ENCODE measurements around the gene TWSG1. TPM values are rescaled to one million over a fixed set of nuclear protein-coding genes. Genes with fewer than 3 reads are reported as not detected.

The TWSG1 gene
- total and polyA plus RNA-seq, 2 of the 13 experiments (the other 11 are each of a cell fraction or from before 2014, with no cell fraction given): 6.6 to 9.4 TPM

GRCh38 chr18:9446839-9447238 lies 112.3 kb downstream of the TWSG1 start (continued):
- TF ChIP-seq ELF4 (CRISPR knock-in tag; IDR thresholded peaks at IDR 0.05; ENCODE audit: borderline replicate concordance) (no peak), ZSCAN22 (CRISPR knock-in tag; IDR thresholded peaks at IDR 0.05) (no peak), ZNF75D (CRISPR knock-in tag; IDR thresholded peaks at IDR 0.05; ENCODE audit: borderline replicate concordance) (no peak), ZMAT5 (CRISPR knock-in tag; IDR thresholded peaks at IDR 0.05; ENCODE audit: borderline replicate concordance, low read depth) (no peak), ZMYM3 (CRISPR knock-in tag; IDR thresholded peaks at IDR 0.05) (no peak), ZSCAN20 (CRISPR knock-in tag; IDR thresholded peaks at IDR 0.05; ENCODE audit: borderline replicate concordance) (no peak), YY1 (IDR thresholded peaks at IDR 0.05; ENCODE audit: insufficient read depth, insufficient replicate concordance, low read depth, low read length) (no peak), ZNF468 (CRISPR knock-in tag; IDR thresholded peaks at IDR 0.05) (no peak), DPF2 (CRISPR knock-in tag; IDR thresholded peaks at IDR 0.05; ENCODE audit: borderline replicate concordance, low read depth) (no peak)

- BruUV-seq (replicated peaks): no TSS peak
- intact Hi-C loops (cut with micrococcal nuclease; ENCODE audit: unreplicated experiment) (no loop called here), in situ Hi-C loops (cut with HindIII; ENCODE audit: extremely low pct_ligation_motif_present, low pct_unique_long_range_greater_than_20kb) (no loop called here)
- Histone ChIP-seq H3K4me1 (ENCODE audit: insufficient read depth, low read length) (peaks cover 11% of the 10 kb centered on the region), H3K9me3 (ENCODE audit: low read length) (peaks cover 11% of the 10 kb centered on the region), H3K79me2 (ENCODE audit: insufficient read depth, low read length) (no peaks in the 10 kb centered on the region), H3K27ac (ENCODE audit: extremely low read length, insufficient read depth, low read length) (no peak overlapping the region), H3K9ac (ENCODE audit: insufficient read depth, low read depth, low read length) (no peak overlapping the region), H3K36me3 (replicated peaks in 1 of 2; ENCODE audit: control insufficient read depth in 1 of 2, insufficient read depth in 2 of 2, low read length in 2 of 2) (no peaks in the 10 kb centered on the region), H2AFZ (ENCODE audit: low read length) (no peak overlapping the region), H4K20me1 (ENCODE audit: insufficient read depth, low read length) (no peaks in the 10 kb centered on the region), H3K27me3 (ENCODE audit: control insufficient read depth in 1 of 2, insufficient read depth in 2 of 2, low read length in 2 of 2) (no peaks in the 10 kb centered on the region; a peak in 1 of 5 replicates), H3K4me3 (replicated peaks in 1 of 3; ENCODE audit: insufficient read depth in 1 of 3, low read depth in 2 of 3, low read length in 3 of 3) (no peak overlapping the region), H3K4me2 (ENCODE audit: low read depth, low read length) (no peak overlapping the region)
- DNase-seq (ENCODE audit: low spot score) (no peak), FAIRE-seq (no peak), ATAC-seq (no peak)
- ChIA-PET CTCF (ENCODE audit: low intra/inter-chr PET ratio, low total read pairs) (no interaction called here), POLR2A (no interaction called here)
- TF ChIP-seq ZNF24 (IDR thresholded peaks at IDR 0.05): no peak
- no peak for TF ChIP-seq CREM (IDR thresholded peaks at IDR 0.05)
- TF ChIP-seq CREM (CRISPR knock-in tag; IDR thresholded peaks at IDR 0.05): no peak
- no peak for TF ChIP-seq NFYB (CRISPR knock-in tag; IDR thresholded peaks at IDR 0.05)
- no peak for TF ChIP-seq MTF2 (CRISPR knock-in tag; IDR thresholded peaks at IDR 0.05; ENCODE audit: borderline replicate concordance)
- TF ChIP-seq, protein P1, sequence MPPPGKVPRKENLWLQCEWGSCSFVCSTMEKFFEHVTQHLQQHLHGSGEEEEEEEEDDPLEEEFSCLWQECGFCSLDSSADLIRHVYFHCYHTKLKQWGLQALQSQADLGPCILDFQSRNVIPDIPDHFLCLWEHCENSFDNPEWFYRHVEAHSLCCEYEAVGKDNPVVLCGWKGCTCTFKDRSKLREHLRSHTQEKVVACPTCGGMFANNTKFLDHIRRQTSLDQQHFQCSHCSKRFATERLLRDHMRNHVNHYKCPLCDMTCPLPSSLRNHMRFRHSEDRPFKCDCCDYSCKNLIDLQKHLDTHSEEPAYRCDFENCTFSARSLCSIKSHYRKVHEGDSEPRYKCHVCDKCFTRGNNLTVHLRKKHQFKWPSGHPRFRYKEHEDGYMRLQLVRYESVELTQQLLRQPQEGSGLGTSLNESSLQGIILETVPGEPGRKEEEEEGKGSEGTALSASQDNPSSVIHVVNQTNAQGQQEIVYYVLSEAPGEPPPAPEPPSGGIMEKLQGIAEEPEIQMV (CRISPR knock-in tag; IDR thresholded peaks at IDR 0.05; ENCODE audit: low read depth): no peak
- TF ChIP-seq DPF2 (CRISPR knock-in tag; IDR thresholded peaks at IDR 0.05; ENCODE audit: borderline replicate concordance, low read depth): no peak
- WGBS (ENCODE audit: low lambda C conversion rate): 37% methylated on average over 7 of the region's 7 CpGs
Measured at GRCh38 chr18:9447334-9447733, 112.8 kb downstream of the TWSG1 start.

Measured in HepG2 (cell line).